Omental fat pad (tissue), 4 donors: ENCODE measurements around the gene NEBL. TPM values are rescaled to one million over a fixed set of nuclear protein-coding genes. Genes with fewer than 3 reads are reported as not detected.

Experiments used
- ATAC-seq: fragments of 150-250 bp; one replicate; pipeline ENCODE4 v1.9.1; 2016; ENCODE audit warnings: mild to moderate bottlenecking, moderate library complexity; ENCODE audit not compliant: low FRiP score
- DNase-seq: peaks from one replicate; pipeline ENCODE4 v3.0.0-alpha.2; 2019; ENCODE audit warnings: low spot score
- CTCF ChIP-seq, 3 donors: fragments of 450-650 bp; IDR thresholded peaks; one replicate each; pipeline ENCODE4 v1.5.1; 2016 to 2017; ENCODE audit warnings: antibody characterized with exemption in 3 of 3, mild to moderate bottlenecking in 3 of 3, moderate library complexity in 2 of 3
- total RNA-seq, 4 donors: library from RNA; depleted of rRNA; stranded (reverse); fragments of >200 nt; gene quantifications; one replicate each; pipeline ENCODE4 v1.1.0, GENCODE V29; 2016

NEBL gene
- total RNA-seq, 4 donors from 2014 or later, result 6.4 to 20.5 (median 12.7) TPM

- no peak for TF ChIP-seq CTCF (IDR thresholded peaks at IDR 0.05)
- no peak for DNase-seq
- ATAC-seq, result no peak
These were observed 13.6 kb downstream of the NEBL start for GRCh38 chr10:20883552-20883951.

- no peak for ATAC-seq
- TF ChIP-seq CTCF (IDR thresholded peaks at IDR 0.05), result no peak
- DNase-seq, result no peak
These were observed 15.0 kb downstream of the NEBL start for GRCh38 chr10:20882091-20882490.

GRCh38 chr10:20879136-20879535 lies 18.0 kb downstream of the NEBL start:
- no peak for TF ChIP-seq CTCF (IDR thresholded peaks at IDR 0.05)

GRCh38 chr10:20877986-20878983 lies 18.8 kb downstream of the NEBL start:
- DNase-seq (no peak), ATAC-seq (no peak)
- no peak for TF ChIP-seq CTCF (IDR thresholded peaks at IDR 0.05)

More at GRCh38 chr10:20879136-20879535, 18.0 kb downstream of the NEBL start:
- DNase-seq (no peak), ATAC-seq (no peak)

- ATAC-seq, result no peak
- TF ChIP-seq CTCF (IDR thresholded peaks at IDR 0.05), result no peak
- no peak for DNase-seq
These were observed 19.6 kb downstream of the NEBL start for GRCh38 chr10:20877554-20877953.

- no peak for TF ChIP-seq CTCF (IDR thresholded peaks at IDR 0.05)
- ATAC-seq, result no peak
- no peak for DNase-seq
These were observed 22.9 kb downstream of the NEBL start for GRCh38 chr10:20874261-20874660.

- no peak for ATAC-seq
- no peak for DNase-seq
- no peak for TF ChIP-seq CTCF (IDR thresholded peaks at IDR 0.05)
These were observed 25.1 kb downstream of the NEBL start for GRCh38 chr10:20871970-20872369.
